Activated T-helper 1 cell treated with Interleukin-2 at 50 U/mL for 16 hours (primary cell): ENCODE data around the gene ZBTB20.

Experiments
- DNase-seq: peaks from one replicate; pipeline ENCODE4 v3.0.0-alpha.2; 2020; ENCODE audit warnings: low read depth

Gene ZBTB20

GRCh38 chr3:114872050-114872449, 275.0 kb downstream of the ZBTB20 start:
- DNase-seq, result no peak

- no peak for DNase-seq
Measured at GRCh38 chr3:114867835-114868503, 279.1 kb downstream of the ZBTB20 start.

GRCh38 chr3:114867359-114867758, 279.7 kb downstream of the ZBTB20 start:
- DNase-seq, result no peak

GRCh38 chr3:114866430-114866829, 280.7 kb downstream of the ZBTB20 start:
- DNase-seq, result no peak

- DNase-seq, result no peak
Measured at GRCh38 chr3:114864970-114865369, 282.1 kb downstream of the ZBTB20 start.

- no peak for DNase-seq
Measured at GRCh38 chr3:114863848-114864247, 283.2 kb downstream of the ZBTB20 start.

- DNase-seq, result no peak
Measured at GRCh38 chr3:114861666-114862065, 285.4 kb downstream of the ZBTB20 start.

GRCh38 chr3:114860531-114860930, 286.6 kb downstream of the ZBTB20 start:
- DNase-seq, result no peak

GRCh38 chr3:114858329-114858728, 288.8 kb downstream of the ZBTB20 start:
- DNase-seq, result no peak

GRCh38 chr3:114857299-114857701, 289.8 kb downstream of the ZBTB20 start:
- no peak for DNase-seq

GRCh38 chr3:114856835-114857234, 290.3 kb downstream of the ZBTB20 start:
- DNase-seq, result no peak

GRCh38 chr3:114855839-114856238, 291.2 kb downstream of the ZBTB20 start:
- DNase-seq, result no peak

GRCh38 chr3:114852966-114853365, 294.1 kb downstream of the ZBTB20 start:
- DNase-seq, result no peak

- no peak for DNase-seq
Measured at GRCh38 chr3:114850898-114851297, 296.2 kb downstream of the ZBTB20 start.

GRCh38 chr3:114848643-114849350, 298.3 kb downstream of the ZBTB20 start:
- DNase-seq, result no peak

- no peak for DNase-seq
Measured at GRCh38 chr3:114848082-114848481, 299.0 kb downstream of the ZBTB20 start.

- no peak for DNase-seq
Measured at GRCh38 chr3:114847564-114847963, 299.5 kb downstream of the ZBTB20 start.

GRCh38 chr3:114846779-114847178, 300.3 kb downstream of the ZBTB20 start:
- no peak for DNase-seq

- DNase-seq, result no peak
Measured at GRCh38 chr3:114846252-114846651, 300.8 kb downstream of the ZBTB20 start.

GRCh38 chr3:114841515-114841914, 305.6 kb downstream of the ZBTB20 start:
- DNase-seq, result no peak

GRCh38 chr3:114839476-114839875, 307.6 kb downstream of the ZBTB20 start:
- DNase-seq, result no peak

GRCh38 chr3:114838025-114838424, 309.1 kb downstream of the ZBTB20 start:
- DNase-seq, result no peak

GRCh38 chr3:114834175-114834940, 312.7 kb downstream of the ZBTB20 start:
- no peak for DNase-seq
